B cell (primary cell): ENCODE measurements around the gene NUCB1. TPM values are rescaled to one million over a fixed set of nuclear protein-coding genes. Genes with fewer than 3 reads are reported as not detected.
A peak's percentile ranks its signal among the peaks of the same experiment; 100 is the strongest.

ENCODE experiments used
- ATAC-seq: fragments of 200-7000 bp; cut with Tn5 transposase; one replicate; pipeline ENCODE4 v1.10.0; 2021; ENCODE audit warnings: low read depth, mild to moderate bottlenecking, moderate number of reproducible peaks, moderate library complexity
- CTCF ChIA-PET: fragments of 350-600 bp; sonication (Branson Sonifier 250); formaldehyde crosslinking; loops from one replicate; lab custom pipeline; 2021; ENCODE audit warnings: antibody characterized with exemption, inconsistent platforms; lab: Charles Lee
- POLR2A ChIA-PET: fragments of 350-600 bp; sonication (Branson Sonifier 250); formaldehyde crosslinking; loops from one replicate; lab custom pipeline; 2021; ENCODE audit warnings: antibody characterized with exemption; lab: Charles Lee
- DNase-seq: peaks from one replicate; pipeline ENCODE4 v3.0.0; 2013
- H2AFZ ChIP-seq: 2 replicates; pipeline ENCODE4 v1.6.1; 2012; ENCODE audit warnings: mild to moderate bottlenecking, low read depth, low read length; ENCODE audit not compliant: insufficient read depth, poor library complexity, severe bottlenecking
- H3K27ac ChIP-seq, 2 donors: 1 replicate in 1 of 2; 2 replicates in 1 of 2; pipeline ENCODE4 v1.5.1; 2012 to 2013; ENCODE audit warnings: low read length in 2 of 2, mild to moderate bottlenecking in 2 of 2, moderate library complexity in 1 of 2
- H3K27me3 ChIP-seq, 4 experiments: fragments of 200-600 bp in 1 of 4; sonication (generic) in 1 of 4; replicated peaks in 1 of 4; 1 replicate in 2 of 4; 2 replicates in 2 of 4; pipeline versions ENCODE4 v1.6.1 to v1.7.0; 2013 to 2016; ENCODE audit warnings: low read length in 3 of 4, mild to moderate bottlenecking in 2 of 4, mixed read lengths in 1 of 4, moderate library complexity in 1 of 4; ENCODE audit not compliant: insufficient read depth in 4 of 4, control insufficient read depth in 3 of 4; ENCODE audit errors: control extremely low read depth in 1 of 4
- H3K36me3 ChIP-seq, 2 experiments: replicated peaks in 1 of 2; 1 replicate in 1 of 2; 2 replicates in 1 of 2; pipeline versions ENCODE4 v1.6.1 to v1.7.1; 2013; ENCODE audit warnings: low read length in 1 of 2; ENCODE audit not compliant: insufficient read depth in 2 of 2, control insufficient read depth in 1 of 2; ENCODE audit errors: control extremely low read depth in 1 of 2, extremely low read depth in 1 of 2
- H3K4me1 ChIP-seq, 2 donors: fragments of 200-600 bp in 1 of 2; sonication (generic) in 1 of 2; 1 replicate in 1 of 2; 2 replicates in 1 of 2; pipeline versions ENCODE4 v1.5.1 to v1.6.1; 2013 to 2017; ENCODE audit warnings: low read length in 2 of 2; ENCODE audit not compliant: control insufficient read depth in 2 of 2, insufficient read depth in 2 of 2
- H3K4me2 ChIP-seq: replicated peaks from 2 replicates; pipeline ENCODE3; 2012; ENCODE audit warnings: mild to moderate bottlenecking, low read depth, low read length; ENCODE audit not compliant: poor library complexity, severe bottlenecking
- H3K4me3 ChIP-seq, 5 experiments: fragments of 200-600 bp in 1 of 5; sonication (generic) in 1 of 5; 1 replicate in 3 of 5; 2 replicates in 2 of 5; pipeline versions ENCODE4 v1.5.1 to v1.7.0; 2011 to 2016; ENCODE audit warnings: low read length in 4 of 5, mild to moderate bottlenecking in 4 of 5, low read depth in 2 of 5, control low read depth in 1 of 5, moderate library complexity in 1 of 5; ENCODE audit not compliant: insufficient read depth in 1 of 5; ENCODE audit errors: control extremely low read depth in 1 of 5, extremely low read depth in 1 of 5
- H3K79me2 ChIP-seq: fragments of 200-600 bp; sonication (generic); one replicate; pipeline ENCODE4 v1.6.0; 2016; ENCODE audit warnings: low read length; ENCODE audit not compliant: control insufficient read depth, insufficient read depth
- H3K9ac ChIP-seq: fragments of 200-600 bp; sonication (generic); 2 replicates; pipeline ENCODE4 v1.6.1; 2017; ENCODE audit warnings: mild to moderate bottlenecking, low read length, moderate library complexity
- H3K9me3 ChIP-seq, 3 donors: one replicate each; pipeline versions ENCODE4 v1.6.1 to v1.7.1; 2013; ENCODE audit warnings: low read length in 2 of 3; ENCODE audit not compliant: control insufficient read depth in 2 of 3, insufficient read depth in 1 of 3; ENCODE audit errors: control extremely low read depth in 1 of 3
- H4K20me1 ChIP-seq: 2 replicates; pipeline ENCODE4 v1.6.0; 2012; ENCODE audit warnings: mild to moderate bottlenecking, low read length; ENCODE audit not compliant: insufficient read depth, control insufficient read depth, poor library complexity, severe bottlenecking
- H3K27ac Mint-ChIP-seq: one replicate; pipeline ENCODE4 v1.8.0; 2021; ENCODE audit warnings: mixed read lengths
- H3K27me3 Mint-ChIP-seq: one replicate; pipeline ENCODE4 v1.8.0; 2021; ENCODE audit warnings: mixed read lengths
- H3K4me1 Mint-ChIP-seq: one replicate; pipeline ENCODE4 v1.8.0; 2021; ENCODE audit warnings: mixed read lengths
- H3K4me3 Mint-ChIP-seq: one replicate; pipeline ENCODE4 v1.8.0; 2021; ENCODE audit warnings: mixed read lengths
- H3K9me3 Mint-ChIP-seq: one replicate; pipeline ENCODE4 v1.8.0; 2022; ENCODE audit warnings: mixed read lengths; ENCODE audit not compliant: insufficient read depth
- CTCF ChIP-seq: fragments of 200-600 bp; IDR thresholded peaks from one replicate; pipeline ENCODE4 v1.8.0; 2022; ENCODE audit warnings: antibody characterized with exemption, mild to moderate bottlenecking
- EZH2 ChIP-seq: IDR thresholded peaks from 2 replicates; pipeline ENCODE4 v1.6.1; 2012; ENCODE audit warnings: borderline replicate concordance, low read depth, mild to moderate bottlenecking, moderate library complexity, low read length; ENCODE audit not compliant: insufficient read depth, poor library complexity, severe bottlenecking
- WGBS: methylation state at CpG from one replicate; pipeline ENCODE4 v1.1.5; 2013; ENCODE audit warnings: missing lambda C conversion rate; ENCODE audit not compliant: insufficient coverage; 5-methylcytosine and 5-hydroxymethylcytosine counted together
- intact Hi-C: fragments of 100-400 bp; cut with micrococcal nuclease; formaldehyde crosslinking; loops from one replicate; pipeline ENCODE4 v1.10.0; 2022
- polyA plus RNA-seq: library from polyadenylated mRNA; depleted of rRNA; stranded (reverse); fragments of >200 nt; gene quantifications from 2 replicates; pipeline ENCODE4 v1.2.3, GENCODE V29; 2012
- total RNA-seq, 2 donors: library from RNA; stranded (reverse); fragments of 120-200 nt in 1 of 2; gene quantifications; 1 replicate in 1 of 2; 2 replicates in 1 of 2; pipeline versions ENCODE4 v1.2.3 to v1.2.4, GENCODE V29; 2013 to 2022

Gene NUCB1
- total and polyA plus RNA-seq, 2 donors (not counting 1 experiment from before 2014, with no cell fraction given): 118 to 134 TPM

GRCh38 chr19:48873476-48874302, 26.4 kb upstream of the NUCB1 start:
- intact Hi-C loops: loop anchor here (2.0 kb wide), 2 partner anchors 63 to 1003 kb away; partner anchors contain the start of genes AKT1S1, BCAT2 and TBC1D17
- peaks cover 42% of the 10 kb centered on the region for H4K20me1 ChIP-seq
- H3K27me3 ChIP-seq: no peaks in the 10 kb centered on the region
- peak overlapping the region; percentile 70 to 100 (median 95) for H3K4me3 ChIP-seq
- H3K4me2 ChIP-seq: peak overlapping the region; percentile 86
- H3K4me1 ChIP-seq: peaks cover 30 to 50% of the 10 kb centered on the region in 2 donors
- ChIA-PET CTCF (interaction anchor here (1.0 to 7.5 kb wide), 6 partner anchors 12 to 120 kb away, joined by 3 to 30 read pairs (median 4); partner anchors contain the start of genes GYS1 and RUVBL2), POLR2A (interaction anchor here (0.6 to 1.2 kb wide), 9 partner anchors 15 to 120 kb away, joined by 3 to 5 read pairs (median 4); partner anchors contain the start of genes BAX, FTL, GYS1 and NUCB1)
- WGBS: 94% methylated on average over 9 of the region's 14 CpGs
- H3K9ac ChIP-seq: peak overlapping the region; percentile 100
- peaks cover 0 to 40% of the 10 kb centered on the region in 2 experiments for H3K36me3 ChIP-seq
- H3K27ac ChIP-seq: peak overlapping the region; percentile 96 to 100
- H3K9me3 ChIP-seq: no peaks in the 10 kb centered on the region
- peaks cover 51% of the 10 kb centered on the region for H3K79me2 ChIP-seq
- H2AFZ ChIP-seq: no peak overlapping the region
- Mint-ChIP-seq H3K9me3 (no peaks in the 10 kb centered on the region), H3K4me3 (peak overlapping the region; percentile 98), H3K27ac (peak overlapping the region; percentile 100), H3K27me3 (no peaks in the 10 kb centered on the region), H3K4me1 (peaks cover 47% of the 10 kb centered on the region)
- ATAC-seq (no peak), DNase-seq (no peak)
- TF ChIP-seq CTCF: no peak
- no peak for TF ChIP-seq EZH2
